GM23338 (cell line): Measurements from ENCODE around the gene ACAP1.

ENCODE experiments used
- CREB1 ChIP-seq: fragments of 250-450 bp; sonication (Bioruptor Pico); IDR thresholded peaks from 2 replicates; pipeline ENCODE4 v1.5.0; 2020; ENCODE audit warnings: low read depth, mild to moderate bottlenecking, moderate library complexity
- EZH2 ChIP-seq: fragments of 200-600 bp; sonication (generic); IDR thresholded peaks from one replicate; pipeline ENCODE4 v1.8.0; 2017; ENCODE audit warnings: antibody characterized with exemption, mild to moderate bottlenecking, low read depth; ENCODE audit not compliant: unreplicated experiment
- POLR2AphosphoS5 ChIP-seq: IDR thresholded peaks from 2 replicates; pipeline ENCODE4 v1.6.1; 2016; ENCODE audit warnings: antibody characterized with exemption, low read depth
- ZNF114 ChIP-seq: fragments of 250-450 bp; sonication (Bioruptor Pico); IDR thresholded peaks from 2 replicates; pipeline ENCODE4 v1.5.0; 2020; ENCODE audit warnings: mild to moderate bottlenecking, moderate library complexity
- ZNF331 ChIP-seq: fragments of 250-450 bp; sonication (Bioruptor Pico); IDR thresholded peaks from 2 replicates; pipeline ENCODE4 v1.5.0; 2020; ENCODE audit warnings: low read depth, mild to moderate bottlenecking, moderate library complexity
- TF ChIP-seq, protein P1 (sequence below), 2 experiments: fragments of 200-600 bp in 1 of 2; sonication (generic) in 1 of 2; conservative IDR thresholded peaks; 2 replicates each; pipeline versions ENCODE4 v1.5.1 to v1.6.1; 2016 to 2017; ENCODE audit warnings: antibody characterized with exemption in 2 of 2, low read depth in 2 of 2, mild to moderate bottlenecking in 2 of 2, moderate library complexity in 1 of 2
- TF ChIP-seq, protein P2 (sequence below): IDR thresholded peaks from 2 replicates; pipeline ENCODE4 v1.6.1; 2016; ENCODE audit warnings: antibody characterized with exemption

DNA sequence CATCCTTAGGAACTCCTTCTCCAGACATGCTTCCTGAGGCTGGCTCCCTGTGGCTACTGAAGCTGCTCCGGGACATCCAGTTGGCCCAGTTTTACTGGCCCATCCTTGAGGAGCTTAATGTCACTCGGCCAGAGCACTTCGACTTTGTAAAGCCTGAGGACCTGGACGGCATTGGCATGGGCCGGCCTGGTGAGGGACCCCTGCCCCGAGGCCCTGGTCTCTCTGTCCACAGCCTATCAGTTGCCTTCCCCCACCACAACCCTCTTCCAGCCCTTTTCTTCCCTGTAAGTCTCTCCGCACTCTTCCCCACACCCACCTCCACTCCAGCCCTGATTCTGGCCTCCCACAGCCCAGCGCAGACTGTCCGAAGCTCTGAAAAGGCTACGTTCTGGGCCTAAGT is 46.6 kb downstream of the ACAP1 start:
- TF ChIP-seq, protein P1, sequence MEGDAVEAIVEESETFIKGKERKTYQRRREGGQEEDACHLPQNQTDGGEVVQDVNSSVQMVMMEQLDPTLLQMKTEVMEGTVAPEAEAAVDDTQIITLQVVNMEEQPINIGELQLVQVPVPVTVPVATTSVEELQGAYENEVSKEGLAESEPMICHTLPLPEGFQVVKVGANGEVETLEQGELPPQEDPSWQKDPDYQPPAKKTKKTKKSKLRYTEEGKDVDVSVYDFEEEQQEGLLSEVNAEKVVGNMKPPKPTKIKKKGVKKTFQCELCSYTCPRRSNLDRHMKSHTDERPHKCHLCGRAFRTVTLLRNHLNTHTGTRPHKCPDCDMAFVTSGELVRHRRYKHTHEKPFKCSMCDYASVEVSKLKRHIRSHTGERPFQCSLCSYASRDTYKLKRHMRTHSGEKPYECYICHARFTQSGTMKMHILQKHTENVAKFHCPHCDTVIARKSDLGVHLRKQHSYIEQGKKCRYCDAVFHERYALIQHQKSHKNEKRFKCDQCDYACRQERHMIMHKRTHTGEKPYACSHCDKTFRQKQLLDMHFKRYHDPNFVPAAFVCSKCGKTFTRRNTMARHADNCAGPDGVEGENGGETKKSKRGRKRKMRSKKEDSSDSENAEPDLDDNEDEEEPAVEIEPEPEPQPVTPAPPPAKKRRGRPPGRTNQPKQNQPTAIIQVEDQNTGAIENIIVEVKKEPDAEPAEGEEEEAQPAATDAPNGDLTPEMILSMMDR (conservative IDR thresholded peaks at IDR 0.05; ENCODE audit: low read depth in 2 of 2) = no peak
- TF ChIP-seq EZH2 (no peak), POLR2AphosphoS5 (no peak), CREB1 (CRISPR knock-in tag) (no peak), ZNF114 (CRISPR knock-in tag) (no peak), ZNF331 (CRISPR knock-in tag) (no peak)
- TF ChIP-seq, protein P2, sequence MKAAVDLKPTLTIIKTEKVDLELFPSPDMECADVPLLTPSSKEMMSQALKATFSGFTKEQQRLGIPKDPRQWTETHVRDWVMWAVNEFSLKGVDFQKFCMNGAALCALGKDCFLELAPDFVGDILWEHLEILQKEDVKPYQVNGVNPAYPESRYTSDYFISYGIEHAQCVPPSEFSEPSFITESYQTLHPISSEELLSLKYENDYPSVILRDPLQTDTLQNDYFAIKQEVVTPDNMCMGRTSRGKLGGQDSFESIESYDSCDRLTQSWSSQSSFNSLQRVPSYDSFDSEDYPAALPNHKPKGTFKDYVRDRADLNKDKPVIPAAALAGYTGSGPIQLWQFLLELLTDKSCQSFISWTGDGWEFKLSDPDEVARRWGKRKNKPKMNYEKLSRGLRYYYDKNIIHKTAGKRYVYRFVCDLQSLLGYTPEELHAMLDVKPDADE = no peak
